Mucosa of descending colon (tissue), 3 donors: Measurements from ENCODE around the gene BTBD2. TPM values are rescaled to one million over a fixed set of nuclear protein-coding genes. Genes with fewer than 3 reads are reported as not detected.

Experiments
- ATAC-seq: fragments of 200-7000 bp; cut with Tn5 transposase; one replicate; pipeline ENCODE4 v1.9.1; 2020; ENCODE audit warnings: mild to moderate bottlenecking, moderate library complexity
- DNase-seq, 3 donors: peaks; one replicate each; pipeline ENCODE4 v3.0.0-alpha.2; 2020
- H3K36me3 ChIP-seq: fragments of 200-600 bp; one replicate; pipeline ENCODE4 v1.8.0; 2021; ENCODE audit warnings: low read depth, mild to moderate bottlenecking
- H3K4me1 ChIP-seq: fragments of 200-600 bp; one replicate; pipeline ENCODE4 v1.8.0; 2021; ENCODE audit warnings: low read depth, mild to moderate bottlenecking
- H3K4me3 ChIP-seq: fragments of 200-600 bp; one replicate; pipeline ENCODE4 v1.8.0; 2021; ENCODE audit warnings: mild to moderate bottlenecking
- H3K9me3 ChIP-seq: fragments of 200-600 bp; one replicate; pipeline ENCODE4 v1.8.0; 2021; ENCODE audit warnings: mild to moderate bottlenecking
- CTCF ChIP-seq: fragments of 200-600 bp; IDR thresholded peaks from one replicate; pipeline ENCODE4 v1.8.0; 2022; ENCODE audit warnings: antibody characterized with exemption, mild to moderate bottlenecking
- intact Hi-C, 2 donors: fragments of 100-400 bp; cut with DNase I in 1 of 2; cut with micrococcal nuclease in 1 of 2; formaldehyde crosslinking; loops; one replicate each; pipeline versions ENCODE4 v1.11.0 to v1.11.1; 2022; cut with DNase I, micrococcal nuclease
- total RNA-seq, 3 donors: library from RNA; stranded (reverse); fragmentation: NEBNext Ultra II Directional in 2 of 3; extraction: Animal tissue kit (Norgen Biotek cat#: 25700) in 2 of 3; gene quantifications; one replicate each; pipeline versions ENCODE4 v1.2.1 to v1.2.4, GENCODE V29; 2021 to 2023
- donor health status: DM: no; HTN: no; CAD: no; lungs with moderate emphysema.
- donor health status: DM: no; HTN: no; CAD: no.
- donor health status: DM: no; HTN: yes; CAD: no.

BTBD2 gene
- total RNA-seq, 3 donors from 2014 or later = 66.0 to 82.3 (median 71.5) TPM

DNA sequence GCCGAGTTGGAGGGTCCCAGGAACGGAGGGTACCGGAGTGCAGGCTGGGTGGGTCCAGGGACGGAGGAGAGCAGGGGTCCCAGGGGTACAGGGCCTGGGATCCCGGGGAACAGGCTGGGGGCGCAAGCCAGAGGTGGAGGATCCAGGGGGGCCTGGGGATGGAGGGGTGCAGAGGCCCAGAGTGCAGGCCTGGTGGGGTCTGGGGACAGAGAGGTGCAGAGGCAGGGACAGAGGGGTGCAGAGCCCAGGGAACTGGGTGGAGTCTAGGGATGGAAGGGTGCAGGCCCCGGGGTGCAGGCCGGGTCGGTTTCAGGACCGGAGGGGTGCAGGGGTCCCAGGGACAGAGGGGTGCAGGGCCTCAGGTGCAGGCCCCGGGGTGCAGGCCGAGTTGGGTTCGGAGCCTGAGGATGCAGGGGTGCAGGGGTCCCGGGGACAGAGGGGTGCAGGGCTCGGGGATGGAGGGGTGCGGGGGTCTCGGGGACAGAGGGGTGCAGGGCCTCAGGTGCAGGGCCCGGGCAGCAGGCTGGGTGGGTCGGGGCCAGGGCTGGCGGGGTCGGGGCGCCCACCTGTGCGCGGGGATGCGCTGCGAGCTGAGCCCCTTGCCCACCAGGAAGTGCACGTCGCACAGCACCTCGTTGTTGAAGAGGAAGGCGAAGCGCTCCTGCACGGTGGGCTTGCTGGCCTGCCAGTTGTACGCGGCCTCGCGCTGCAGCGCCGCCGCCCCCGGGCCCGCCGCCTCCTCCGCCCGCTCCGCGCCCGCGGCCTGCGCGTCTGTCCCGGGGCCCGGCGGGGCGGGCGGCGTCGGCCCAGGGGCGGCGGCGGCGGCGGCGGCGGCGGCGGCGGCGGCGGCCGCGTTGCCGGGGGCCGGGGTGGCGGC, 545 bp downstream of the BTBD2 start:
- no peak for TF ChIP-seq CTCF
- H3K36me3 ChIP-seq = no peaks in the 10 kb centered on the region
- intact Hi-C loops = loop anchor here in 1 of 2 donors (5.0 kb wide), 1 partner anchor 52 kb away; no protein-coding TSS in a partner anchor
- H3K4me1 ChIP-seq = peaks cover 5% of the 10 kb centered on the region
- peak overlapping the region; percentile 42 for H3K4me3 ChIP-seq
- DNase-seq (peak; percentile 22 to 68 (median 58)), ATAC-seq (peak; percentile 21)
- no peaks in the 10 kb centered on the region for H3K9me3 ChIP-seq

DNA sequence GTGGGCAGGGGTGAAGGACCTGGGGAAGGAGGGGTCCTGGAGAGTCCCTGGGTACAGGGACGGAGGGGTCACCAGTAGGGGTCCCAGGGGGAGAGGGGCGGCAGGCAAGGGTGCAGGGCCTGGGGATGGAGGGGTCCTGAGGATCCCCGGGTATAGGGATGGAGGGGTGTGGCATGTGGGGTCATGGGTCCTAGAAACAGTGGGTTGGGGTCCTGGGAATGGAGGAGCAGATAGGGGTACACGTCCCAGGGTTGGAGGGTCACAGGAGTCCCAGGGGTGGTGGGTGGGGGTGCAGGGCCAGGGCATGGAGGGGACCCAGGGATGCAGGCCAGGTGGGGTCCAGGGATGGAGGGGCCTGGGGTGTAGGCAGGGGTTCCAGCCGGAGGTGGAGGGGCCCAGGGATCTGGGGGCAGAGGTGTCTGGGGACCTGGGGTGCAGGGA, 1.4 kb downstream of the BTBD2 start:
- intact Hi-C loops = no loop called here
- Histone ChIP-seq H3K4me3 (no peak overlapping the region), H3K4me1 (peaks cover 5% of the 10 kb centered on the region), H3K9me3 (no peaks in the 10 kb centered on the region), H3K36me3 (no peaks in the 10 kb centered on the region)
- TF ChIP-seq CTCF = no peak
- DNase-seq (no peak), ATAC-seq (no peak)

- H3K4me3 ChIP-seq = no peak overlapping the region
- no peak for TF ChIP-seq CTCF
- DNase-seq (no peak), ATAC-seq (no peak)
- peaks cover 5% of the 10 kb centered on the region for H3K4me1 ChIP-seq
- no peaks in the 10 kb centered on the region for H3K9me3 ChIP-seq
- no peaks in the 10 kb centered on the region for H3K36me3 ChIP-seq
- intact Hi-C loops = no loop called here
Observed at GRCh38 chr19:2013683-2013961, 1.9 kb downstream of the BTBD2 start.

DNA sequence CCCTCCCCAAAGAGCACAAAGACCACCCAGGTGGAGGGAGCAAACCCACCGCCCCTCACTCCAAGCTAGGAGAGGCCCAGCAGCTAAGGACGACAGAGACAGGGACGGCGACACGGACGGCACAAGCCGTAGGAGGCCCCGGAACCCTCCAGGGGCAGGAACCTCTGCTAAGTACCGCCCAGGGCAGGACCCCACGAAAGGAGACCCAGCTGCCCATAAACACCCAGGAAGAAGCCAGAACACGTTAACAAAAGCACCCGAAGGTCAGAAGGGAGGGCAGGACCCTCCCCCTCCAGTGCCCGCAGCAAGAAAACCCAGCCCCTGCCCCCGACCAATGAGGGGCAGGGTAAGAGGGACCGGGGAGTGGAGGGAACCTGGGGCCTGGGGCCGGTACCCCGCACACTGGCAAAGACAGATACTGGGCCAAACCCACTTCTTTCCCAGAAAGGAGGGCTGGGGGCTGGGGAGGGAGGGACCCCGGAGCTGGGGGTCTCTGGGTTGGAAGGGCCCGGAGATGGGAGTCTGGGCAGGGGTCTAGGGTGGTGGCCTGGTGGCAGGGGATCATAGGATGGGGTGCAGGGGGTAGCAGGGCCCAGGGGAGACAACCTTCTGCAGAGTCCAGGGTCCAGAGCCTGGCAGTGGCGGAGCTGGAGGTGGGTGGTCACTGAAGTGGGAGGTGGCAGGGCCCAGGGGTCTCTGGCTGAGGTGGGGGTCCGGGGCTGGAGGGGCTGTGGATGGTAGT, 2.4 kb downstream of the BTBD2 start:
- H3K9me3 ChIP-seq = no peaks in the 10 kb centered on the region
- H3K4me3 ChIP-seq = no peak overlapping the region
- intact Hi-C loops = no loop called here
- DNase-seq (no peak), ATAC-seq (no peak)
- H3K4me1 ChIP-seq = peaks cover 5% of the 10 kb centered on the region
- no peaks in the 10 kb centered on the region for H3K36me3 ChIP-seq
- no peak for TF ChIP-seq CTCF

GRCh38 chr19:2011169-2011568, 4.3 kb downstream of the BTBD2 start:
- DNase-seq (no peak), ATAC-seq (no peak)
- TF ChIP-seq CTCF = no peak
- Histone ChIP-seq H3K9me3 (no peaks in the 10 kb centered on the region), H3K4me3 (no peak overlapping the region), H3K36me3 (no peaks in the 10 kb centered on the region), H3K4me1 (peaks cover 5% of the 10 kb centered on the region)
- intact Hi-C loops = no loop called here
